HepG2 (cell line): ENCODE results near the gene C2orf15. TPM values are rescaled to one million over a fixed set of nuclear protein-coding genes. Genes with fewer than 3 reads are reported as not detected.

ENCODE experiments used
- CBX5 ChIP-seq: sonication (generic); formaldehyde crosslinking; IDR thresholded peaks from 2 replicates; pipeline ENCODE4 v1.4.0; 2020; ENCODE audit warnings: missing genetic modification reagents, borderline replicate concordance
- CEBPG ChIP-seq: IDR thresholded peaks from 2 replicates; pipeline ENCODE4 v1.6.1; 2016
- ELF4 ChIP-seq: sonication (generic); formaldehyde crosslinking; IDR thresholded peaks from 2 replicates; pipeline ENCODE4 v1.5.0; 2020; ENCODE audit warnings: missing genetic modification reagents, mild to moderate bottlenecking, moderate library complexity, borderline replicate concordance
- HDAC1 ChIP-seq: sonication (generic); formaldehyde crosslinking; IDR thresholded peaks from 2 replicates; pipeline ENCODE4 v1.5.1; 2020; ENCODE audit warnings: mild to moderate bottlenecking, missing genetic modification reagents
- ZNF253 ChIP-seq: sonication (generic); formaldehyde crosslinking; IDR thresholded peaks from 2 replicates; pipeline ENCODE4 v1.8.0; 2022; ENCODE audit warnings: mild to moderate bottlenecking, missing genetic modification reagents, borderline replicate concordance
- ZNF343 ChIP-seq: sonication (generic); formaldehyde crosslinking; IDR thresholded peaks from 2 replicates; pipeline ENCODE4 v1.4.0; 2020; ENCODE audit warnings: mild to moderate bottlenecking, missing genetic modification reagents
- ZNF629 ChIP-seq: sonication (generic); formaldehyde crosslinking; conservative IDR thresholded peaks from 2 replicates; pipeline ENCODE4 v1.5.0; 2020; ENCODE audit warnings: missing genetic modification reagents
- polyA plus RNA-seq, 8 experiments: library from polyadenylated mRNA; depleted of rRNA in 3 of 8; stranded (reverse) in 7 of 8; unstranded in 1 of 8; fragments of >200 nt; fragmentation: Illumina TruSeq in 4 of 8; extraction: Trizol in 4 of 8; gene quantifications; 2 replicates each; pipeline versions ENCODE4 v1.2.1 to v1.2.3, GENCODE V29; 2011 to 2016; ENCODE audit warnings: low read depth in 4 of 8, missing spikeins in 1 of 8, mixed read lengths in 1 of 8; ENCODE audit not compliant: insufficient read depth in 1 of 8
- total RNA-seq, 5 experiments: library from RNA; depleted of rRNA; stranded (reverse); fragments of >200 nt; fragmentation: Illumina TruSeq; extraction: Trizol; gene quantifications; 2 replicates each; pipeline ENCODE4 v1.2.3, GENCODE V29; 2016; ENCODE audit warnings: low read depth in 1 of 5
- TF ChIP-seq, protein P1 (sequence below): sonication (generic); formaldehyde crosslinking; IDR thresholded peaks from 2 replicates; pipeline ENCODE4 v1.5.1; 2020; ENCODE audit warnings: mild to moderate bottlenecking, missing genetic modification reagents, borderline replicate concordance
- TF ChIP-seq, protein P2 (sequence below): sonication (generic); formaldehyde crosslinking; IDR thresholded peaks from 2 replicates; pipeline ENCODE4 v1.8.1; 2023; ENCODE audit warnings: missing genetic modification reagents, mild to moderate bottlenecking, borderline replicate concordance
- TF ChIP-seq, protein P3 (sequence below): sonication (generic); formaldehyde crosslinking; IDR thresholded peaks from 2 replicates; pipeline ENCODE4 v1.4.0; 2020; ENCODE audit warnings: missing genetic modification reagents

The C2orf15 gene
- total and polyA plus RNA-seq, 2 of the 13 experiments (the other 11 are each of a cell fraction or from before 2014, with no cell fraction given), result 5.5 to 8.3 TPM

DNA sequence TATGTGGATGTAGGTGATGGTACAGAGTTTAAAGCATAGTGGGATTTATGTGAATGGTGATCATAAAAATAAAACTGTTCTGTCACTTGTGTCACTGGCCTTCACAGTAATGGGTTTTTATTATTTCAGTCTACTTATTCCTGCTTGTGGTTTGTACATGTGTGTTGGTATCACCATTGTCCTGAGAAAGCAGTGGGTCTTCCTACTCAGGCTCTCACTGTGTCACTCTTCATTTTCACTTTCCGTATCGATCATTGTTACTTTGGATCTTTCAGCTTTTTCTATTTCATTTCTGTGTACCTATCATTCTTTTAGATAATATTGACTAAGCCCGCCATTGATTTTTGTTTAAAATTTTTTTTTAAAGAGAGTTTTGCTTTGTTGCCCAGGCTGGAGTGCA is 46.9 kb downstream of the C2orf15 start (continued):
- TF ChIP-seq, protein P1, sequence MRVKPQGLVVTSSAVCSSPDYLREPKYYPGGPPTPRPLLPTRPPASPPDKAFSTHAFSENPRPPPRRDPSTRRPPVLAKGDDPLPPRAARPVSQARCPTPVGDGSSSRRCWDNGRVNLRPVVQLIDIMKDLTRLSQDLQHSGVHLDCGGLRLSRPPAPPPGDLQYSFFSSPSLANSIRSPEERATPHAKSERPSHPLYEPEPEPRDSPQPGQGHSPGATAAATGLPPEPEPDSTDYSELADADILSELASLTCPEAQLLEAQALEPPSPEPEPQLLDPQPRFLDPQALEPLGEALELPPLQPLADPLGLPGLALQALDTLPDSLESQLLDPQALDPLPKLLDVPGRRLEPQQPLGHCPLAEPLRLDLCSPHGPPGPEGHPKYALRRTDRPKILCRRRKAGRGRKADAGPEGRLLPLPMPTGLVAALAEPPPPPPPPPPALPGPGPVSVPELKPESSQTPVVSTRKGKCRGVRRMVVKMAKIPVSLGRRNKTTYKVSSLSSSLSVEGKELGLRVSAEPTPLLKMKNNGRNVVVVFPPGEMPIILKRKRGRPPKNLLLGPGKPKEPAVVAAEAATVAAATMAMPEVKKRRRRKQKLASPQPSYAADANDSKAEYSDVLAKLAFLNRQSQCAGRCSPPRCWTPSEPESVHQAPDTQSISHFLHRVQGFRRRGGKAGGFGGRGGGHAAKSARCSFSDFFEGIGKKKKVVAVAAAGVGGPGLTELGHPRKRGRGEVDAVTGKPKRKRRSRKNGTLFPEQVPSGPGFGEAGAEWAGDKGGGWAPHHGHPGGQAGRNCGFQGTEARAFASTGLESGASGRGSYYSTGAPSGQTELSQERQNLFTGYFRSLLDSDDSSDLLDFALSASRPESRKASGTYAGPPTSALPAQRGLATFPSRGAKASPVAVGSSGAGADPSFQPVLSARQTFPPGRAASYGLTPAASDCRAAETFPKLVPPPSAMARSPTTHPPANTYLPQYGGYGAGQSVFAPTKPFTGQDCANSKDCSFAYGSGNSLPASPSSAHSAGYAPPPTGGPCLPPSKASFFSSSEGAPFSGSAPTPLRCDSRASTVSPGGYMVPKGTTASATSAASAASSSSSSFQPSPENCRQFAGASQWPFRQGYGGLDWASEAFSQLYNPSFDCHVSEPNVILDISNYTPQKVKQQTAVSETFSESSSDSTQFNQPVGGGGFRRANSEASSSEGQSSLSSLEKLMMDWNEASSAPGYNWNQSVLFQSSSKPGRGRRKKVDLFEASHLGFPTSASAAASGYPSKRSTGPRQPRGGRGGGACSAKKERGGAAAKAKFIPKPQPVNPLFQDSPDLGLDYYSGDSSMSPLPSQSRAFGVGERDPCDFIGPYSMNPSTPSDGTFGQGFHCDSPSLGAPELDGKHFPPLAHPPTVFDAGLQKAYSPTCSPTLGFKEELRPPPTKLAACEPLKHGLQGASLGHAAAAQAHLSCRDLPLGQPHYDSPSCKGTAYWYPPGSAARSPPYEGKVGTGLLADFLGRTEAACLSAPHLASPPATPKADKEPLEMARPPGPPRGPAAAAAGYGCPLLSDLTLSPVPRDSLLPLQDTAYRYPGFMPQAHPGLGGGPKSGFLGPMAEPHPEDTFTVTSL (CRISPR knock-in tag), result no peak
- no peak for TF ChIP-seq CEBPG
- TF ChIP-seq ZNF343, result no peak
- TF ChIP-seq ELF4 (CRISPR knock-in tag), result no peak
- TF ChIP-seq ZNF629, result no peak
- TF ChIP-seq, protein P2, sequence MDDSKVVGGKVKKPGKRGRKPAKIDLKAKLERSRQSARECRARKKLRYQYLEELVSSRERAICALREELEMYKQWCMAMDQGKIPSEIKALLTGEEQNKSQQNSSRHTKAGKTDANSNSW (CRISPR knock-in tag), result no peak
- no peak for TF ChIP-seq CBX5 (CRISPR knock-in tag)
- no peak for TF ChIP-seq ZNF253 (CRISPR knock-in tag)
- TF ChIP-seq, protein P3, sequence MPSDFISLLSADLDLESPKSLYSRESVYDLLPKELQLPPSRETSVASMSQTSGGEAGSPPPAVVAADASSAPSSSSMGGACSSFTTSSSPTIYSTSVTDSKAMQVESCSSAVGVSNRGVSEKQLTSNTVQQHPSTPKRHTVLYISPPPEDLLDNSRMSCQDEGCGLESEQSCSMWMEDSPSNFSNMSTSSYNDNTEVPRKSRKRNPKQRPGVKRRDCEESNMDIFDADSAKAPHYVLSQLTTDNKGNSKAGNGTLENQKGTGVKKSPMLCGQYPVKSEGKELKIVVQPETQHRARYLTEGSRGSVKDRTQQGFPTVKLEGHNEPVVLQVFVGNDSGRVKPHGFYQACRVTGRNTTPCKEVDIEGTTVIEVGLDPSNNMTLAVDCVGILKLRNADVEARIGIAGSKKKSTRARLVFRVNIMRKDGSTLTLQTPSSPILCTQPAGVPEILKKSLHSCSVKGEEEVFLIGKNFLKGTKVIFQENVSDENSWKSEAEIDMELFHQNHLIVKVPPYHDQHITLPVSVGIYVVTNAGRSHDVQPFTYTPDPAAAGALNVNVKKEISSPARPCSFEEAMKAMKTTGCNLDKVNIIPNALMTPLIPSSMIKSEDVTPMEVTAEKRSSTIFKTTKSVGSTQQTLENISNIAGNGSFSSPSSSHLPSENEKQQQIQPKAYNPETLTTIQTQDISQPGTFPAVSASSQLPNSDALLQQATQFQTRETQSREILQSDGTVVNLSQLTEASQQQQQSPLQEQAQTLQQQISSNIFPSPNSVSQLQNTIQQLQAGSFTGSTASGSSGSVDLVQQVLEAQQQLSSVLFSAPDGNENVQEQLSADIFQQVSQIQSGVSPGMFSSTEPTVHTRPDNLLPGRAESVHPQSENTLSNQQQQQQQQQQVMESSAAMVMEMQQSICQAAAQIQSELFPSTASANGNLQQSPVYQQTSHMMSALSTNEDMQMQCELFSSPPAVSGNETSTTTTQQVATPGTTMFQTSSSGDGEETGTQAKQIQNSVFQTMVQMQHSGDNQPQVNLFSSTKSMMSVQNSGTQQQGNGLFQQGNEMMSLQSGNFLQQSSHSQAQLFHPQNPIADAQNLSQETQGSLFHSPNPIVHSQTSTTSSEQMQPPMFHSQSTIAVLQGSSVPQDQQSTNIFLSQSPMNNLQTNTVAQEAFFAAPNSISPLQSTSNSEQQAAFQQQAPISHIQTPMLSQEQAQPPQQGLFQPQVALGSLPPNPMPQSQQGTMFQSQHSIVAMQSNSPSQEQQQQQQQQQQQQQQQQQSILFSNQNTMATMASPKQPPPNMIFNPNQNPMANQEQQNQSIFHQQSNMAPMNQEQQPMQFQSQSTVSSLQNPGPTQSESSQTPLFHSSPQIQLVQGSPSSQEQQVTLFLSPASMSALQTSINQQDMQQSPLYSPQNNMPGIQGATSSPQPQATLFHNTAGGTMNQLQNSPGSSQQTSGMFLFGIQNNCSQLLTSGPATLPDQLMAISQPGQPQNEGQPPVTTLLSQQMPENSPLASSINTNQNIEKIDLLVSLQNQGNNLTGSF, result no peak
- no peak for TF ChIP-seq HDAC1 (CRISPR knock-in tag)
- TF ChIP-seq, all 625 proteins: peak for 0
